SW 1271 (cell line): Measurements from ENCODE around the gene LRATD1.

ENCODE experiments used
- DNase-seq, 2 experiments: peaks; one replicate each; lab custom pipeline; 2025; lab: John Stamatoyannopoulos, UW

The LRATD1 gene

DNA sequence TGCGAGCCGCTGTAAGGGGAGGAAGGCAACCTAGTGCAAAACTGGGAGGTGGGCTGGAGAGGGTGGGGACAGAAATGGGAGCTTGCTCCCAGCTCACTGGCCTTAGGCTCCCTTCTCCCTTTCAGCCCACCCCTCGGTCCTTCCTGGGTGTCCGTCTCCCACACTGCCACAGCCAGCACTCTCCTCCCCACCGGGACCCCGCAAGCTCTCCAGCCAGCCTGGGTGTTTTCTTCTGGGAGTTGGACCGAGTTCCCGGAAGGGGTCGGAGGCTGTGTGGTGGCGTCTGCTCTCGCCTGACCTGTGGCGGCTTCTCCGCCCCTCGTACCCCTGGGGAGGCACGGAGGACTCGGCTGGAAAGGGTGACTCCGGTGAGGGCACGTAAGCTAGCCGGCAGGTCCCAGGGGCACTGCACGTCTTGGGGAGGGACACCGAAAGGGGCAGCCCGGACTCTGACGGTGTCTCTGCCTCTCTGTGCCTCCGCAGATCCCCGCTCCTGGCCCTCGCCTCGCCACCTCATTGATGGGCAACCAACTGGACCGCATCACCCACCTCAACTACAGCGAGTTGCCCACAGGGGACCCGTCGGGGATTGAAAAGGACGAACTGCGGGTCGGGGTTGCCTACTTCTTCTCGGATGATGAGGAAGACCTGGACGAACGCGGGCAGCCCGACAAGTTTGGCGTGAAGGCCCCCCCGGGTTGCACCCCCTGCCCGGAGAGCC lies 1.1 kb downstream of the LRATD1 start:
- no peak for DNase-seq

DNA sequence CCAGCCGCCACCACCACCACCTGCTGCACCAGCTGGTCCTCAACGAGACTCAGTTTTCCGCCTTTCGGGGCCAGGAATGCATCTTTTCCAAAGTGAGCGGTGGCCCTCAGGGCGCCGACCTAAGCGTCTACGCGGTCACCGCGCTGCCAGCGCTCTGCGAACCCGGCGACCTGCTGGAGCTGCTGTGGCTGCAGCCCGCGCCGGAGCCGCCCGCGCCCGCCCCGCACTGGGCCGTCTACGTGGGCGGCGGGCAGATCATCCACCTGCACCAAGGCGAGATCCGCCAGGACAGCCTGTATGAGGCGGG lies 1.6 kb downstream of the LRATD1 start:
- DNase-seq, result no peak

DNA sequence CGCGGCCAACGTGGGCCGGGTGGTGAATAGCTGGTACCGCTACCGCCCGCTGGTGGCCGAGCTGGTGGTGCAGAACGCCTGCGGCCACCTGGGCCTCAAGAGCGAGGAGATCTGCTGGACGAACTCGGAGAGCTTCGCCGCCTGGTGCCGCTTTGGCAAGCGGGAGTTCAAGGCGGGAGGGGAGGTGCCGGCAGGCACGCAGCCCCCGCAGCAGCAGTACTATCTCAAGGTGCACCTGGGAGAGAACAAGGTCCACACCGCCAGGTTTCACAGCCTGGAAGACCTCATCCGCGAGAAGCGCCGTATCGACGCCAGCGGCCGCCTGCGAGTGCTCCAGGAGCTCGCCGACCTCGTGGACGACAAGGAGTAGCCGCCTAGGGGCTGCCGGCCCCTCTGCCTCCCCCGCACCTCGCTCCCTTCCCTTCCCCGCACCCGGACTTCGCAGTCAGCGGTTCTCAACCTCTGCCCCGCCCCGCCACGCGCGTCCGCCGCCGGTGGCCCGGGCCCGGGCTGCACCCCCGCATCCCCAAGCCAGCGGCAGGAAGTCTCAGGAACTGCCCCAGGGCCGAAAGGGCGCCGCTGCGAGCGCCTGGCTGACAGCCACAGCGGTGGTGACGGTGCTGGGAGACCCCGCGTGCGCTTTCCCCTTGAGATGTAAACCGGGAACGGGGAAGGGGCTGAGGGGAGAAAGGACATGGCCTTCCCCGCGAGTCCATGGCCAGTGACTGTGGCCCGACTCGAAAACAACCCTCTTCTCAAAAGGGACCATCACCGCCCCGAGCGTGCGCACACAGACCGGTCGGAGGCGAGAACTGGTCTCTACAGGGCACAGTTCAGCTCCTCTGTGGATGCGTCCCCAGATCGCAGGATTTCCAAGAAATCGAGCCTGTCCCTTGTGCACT lies 2.2 kb downstream of the LRATD1 start:
- peak; percentile 44 to 81 for DNase-seq

DNA sequence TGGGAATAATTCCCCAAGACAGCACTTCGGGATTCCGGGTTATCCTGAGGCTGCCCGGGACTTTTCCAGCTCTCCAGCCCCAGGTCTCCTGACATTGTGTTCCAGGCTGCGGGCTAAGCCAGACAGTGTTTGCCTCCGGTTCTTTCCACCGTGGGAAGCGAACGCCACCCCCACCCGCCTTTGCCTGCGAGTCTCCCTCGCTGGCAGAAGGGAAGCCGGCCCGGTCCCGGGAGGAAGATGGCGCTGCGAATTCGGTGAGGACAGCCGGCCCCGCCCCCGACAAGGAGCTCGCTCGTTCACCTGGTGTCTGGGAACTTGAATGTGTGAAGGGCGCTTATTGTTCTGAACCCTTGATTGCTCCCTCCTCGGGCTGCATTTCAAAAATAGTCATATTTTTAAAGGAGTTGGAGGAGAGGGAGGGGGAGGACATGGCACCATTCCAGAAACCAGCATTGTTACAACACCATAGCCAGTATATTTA lies 2.9 kb downstream of the LRATD1 start:
- DNase-seq, result peak in 1 of 2 experiments; percentile 70

DNA sequence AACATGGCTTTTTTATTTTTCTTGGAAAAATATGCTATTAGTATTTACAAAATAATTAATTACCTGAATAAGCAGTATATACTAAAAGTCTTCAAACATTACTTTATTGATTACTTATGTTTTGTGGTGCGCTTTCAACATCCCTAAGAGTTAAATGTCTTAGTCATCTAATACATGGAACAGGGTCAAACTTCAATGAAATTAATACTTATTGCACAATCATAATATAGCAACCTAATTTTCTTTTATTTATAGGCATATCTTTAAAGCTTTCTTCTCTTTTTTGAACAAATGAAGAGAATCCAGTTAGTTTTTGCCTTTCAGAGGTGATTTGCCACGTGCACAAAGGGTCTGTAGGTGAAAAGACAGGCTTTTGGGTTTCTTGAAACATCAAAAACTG lies 6.0 kb downstream of the LRATD1 start:
- DNase-seq, result no peak

DNA sequence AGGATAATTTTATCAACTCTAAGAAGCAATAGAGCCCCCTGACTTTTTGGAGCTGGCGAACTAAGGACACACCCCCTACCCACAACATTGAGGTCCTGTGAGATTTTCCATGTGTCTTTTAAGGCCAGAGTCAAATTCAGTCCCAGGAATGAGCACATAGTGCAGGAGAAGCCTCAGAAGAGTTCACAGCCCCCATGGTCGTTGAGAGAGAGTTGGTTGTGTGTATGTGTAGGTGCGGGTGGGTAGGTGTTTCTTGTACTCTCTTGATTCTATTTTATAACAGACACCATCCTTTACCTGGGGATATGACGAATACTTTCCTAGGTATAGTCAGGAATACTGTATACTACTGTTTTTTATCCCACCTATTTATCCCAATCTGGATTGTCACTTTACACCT lies 8.6 kb downstream of the LRATD1 start:
- DNase-seq, result no peak

DNA sequence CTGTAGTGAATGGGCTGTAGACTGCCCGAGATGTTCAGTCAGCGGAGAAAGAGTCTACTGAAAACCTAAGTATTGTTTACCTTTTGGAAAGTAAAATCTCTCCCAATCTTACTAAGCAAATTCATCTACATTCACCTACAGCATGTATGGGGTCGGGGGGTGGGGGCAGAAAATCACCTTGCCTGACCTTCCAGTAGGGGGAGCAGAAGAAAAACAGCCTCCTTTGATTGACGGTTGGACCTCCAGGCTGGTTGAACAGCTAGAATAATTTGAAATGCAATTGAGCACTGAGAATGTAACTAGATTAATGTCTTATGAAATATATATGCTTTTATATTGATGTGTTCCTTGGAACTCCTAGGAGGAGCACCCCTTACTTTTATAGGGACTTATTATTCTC lies 10.0 kb downstream of the LRATD1 start:
- DNase-seq, result no peak

DNA sequence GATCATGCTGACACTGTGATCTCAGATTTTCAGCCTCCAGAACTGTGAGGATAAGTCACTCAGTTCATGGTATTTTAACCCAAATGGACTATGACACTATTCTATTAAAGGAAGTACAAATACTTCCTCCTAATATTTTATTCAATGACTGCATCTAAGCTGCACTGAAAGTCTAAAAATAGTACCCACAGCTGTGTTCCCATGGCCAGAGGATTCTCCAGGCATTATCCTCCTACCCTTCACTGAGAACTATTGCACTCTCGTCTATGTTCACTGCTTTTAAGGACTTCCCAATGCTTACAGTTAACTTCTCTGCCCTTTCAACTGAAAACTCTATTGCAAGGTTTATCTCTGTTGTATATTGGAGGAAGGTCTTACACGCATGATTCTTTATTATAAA lies 15.2 kb downstream of the LRATD1 start:
- no peak for DNase-seq

DNA sequence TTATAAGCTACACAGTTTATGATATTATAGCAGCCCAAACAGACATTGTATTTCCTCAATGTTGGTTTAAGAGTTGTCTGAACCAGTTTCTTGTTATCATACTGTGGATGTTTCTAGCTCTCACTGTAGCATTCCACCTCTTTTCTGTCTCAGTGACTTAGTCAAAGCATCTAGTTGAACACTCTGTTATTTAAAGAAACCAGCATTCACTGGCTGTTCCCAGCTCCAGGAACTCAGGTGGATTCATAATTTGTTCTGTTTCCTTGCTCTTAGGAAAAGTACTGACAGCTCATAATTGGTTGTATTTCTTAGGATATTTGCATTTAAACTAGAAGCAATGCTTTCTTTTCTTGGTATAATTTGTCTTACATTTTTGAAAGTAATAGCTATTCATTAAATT lies 17.5 kb downstream of the LRATD1 start:
- DNase-seq, result no peak

DNA sequence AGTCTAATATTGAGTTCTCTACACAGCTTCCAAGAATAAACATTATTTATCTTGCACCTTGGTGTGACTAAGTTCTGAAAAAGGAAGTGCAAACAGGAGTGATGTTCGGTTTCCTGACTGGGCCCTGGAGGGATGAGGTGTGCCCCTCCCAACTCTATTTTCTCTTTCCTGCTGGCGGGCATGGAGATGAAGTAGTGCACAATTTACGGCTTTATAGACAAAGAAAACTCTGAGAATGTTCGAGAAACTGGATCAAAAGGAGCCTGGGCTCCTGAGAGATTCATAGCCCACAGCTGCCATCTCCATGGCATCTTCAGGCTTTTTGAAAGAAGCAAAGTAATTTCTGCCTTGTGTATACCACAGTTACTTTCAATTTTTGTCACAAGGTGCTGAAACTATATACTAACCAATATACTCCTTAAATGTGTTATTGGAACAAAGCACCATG lies 22.3 kb downstream of the LRATD1 start:
- no peak for DNase-seq

DNA sequence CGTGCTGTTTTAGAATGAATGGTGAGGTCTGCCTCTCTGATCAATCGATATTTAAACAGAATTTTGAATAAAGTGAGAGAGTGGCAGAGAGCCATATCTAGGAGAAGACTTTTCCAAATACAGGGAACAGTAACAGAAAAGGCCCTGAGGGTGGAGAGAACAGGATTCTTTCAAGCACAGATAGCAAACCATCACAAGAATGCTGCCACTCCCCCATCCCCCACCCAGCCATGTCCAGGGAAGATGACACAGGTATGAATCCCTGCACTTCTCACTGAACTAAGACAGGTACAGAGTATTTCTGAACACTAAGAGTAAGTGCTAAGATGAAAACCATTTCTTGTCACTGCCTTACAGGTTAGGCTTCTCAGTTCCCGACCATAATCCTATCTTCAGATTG lies 23.6 kb downstream of the LRATD1 start:
- DNase-seq, result no peak

DNA sequence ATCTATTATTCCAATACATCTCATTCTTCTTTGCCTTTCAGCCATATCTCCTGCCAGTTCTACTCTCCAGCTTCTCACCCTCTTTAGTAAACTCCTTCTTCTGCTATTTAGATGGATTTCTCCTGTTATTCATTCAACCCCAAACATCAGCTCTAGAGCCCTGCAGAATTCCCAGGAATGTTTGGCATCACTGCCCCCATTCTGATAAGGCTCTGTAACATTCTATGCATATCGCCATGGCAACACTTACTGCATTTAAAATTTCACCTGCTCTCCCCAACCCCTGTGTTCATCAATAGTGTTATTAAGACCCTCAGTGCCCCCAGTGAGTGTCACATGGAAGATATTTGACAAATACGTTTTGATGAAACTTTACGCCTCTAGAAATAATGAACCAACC lies 28.6 kb downstream of the LRATD1 start:
- DNase-seq, result no peak

DNA sequence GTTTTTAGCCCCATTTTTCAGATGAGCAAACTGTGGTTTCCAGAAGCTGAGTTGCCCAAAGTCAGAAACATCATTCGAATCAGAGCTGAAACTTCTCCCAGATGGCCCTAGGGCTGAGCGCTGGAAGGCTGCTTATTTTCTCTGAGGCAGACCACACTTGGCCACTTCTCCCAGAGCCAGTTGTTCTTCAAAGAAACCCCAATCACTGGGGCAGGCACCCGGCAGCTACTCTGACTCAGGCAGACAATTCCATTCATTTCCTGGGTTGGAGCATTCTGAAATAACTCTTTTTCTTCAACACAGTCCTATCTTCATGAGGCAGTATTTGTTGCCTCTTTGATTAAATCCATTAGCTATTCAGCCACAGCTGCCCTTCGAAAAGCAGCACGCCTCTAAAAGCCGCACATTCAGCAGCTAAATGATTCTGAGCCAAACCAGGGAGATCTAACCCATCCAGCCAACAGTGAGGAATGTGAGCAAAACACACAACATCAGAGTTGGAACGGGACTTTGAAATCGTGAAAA lies 40.9 kb downstream of the LRATD1 start:
- no peak for DNase-seq

DNA sequence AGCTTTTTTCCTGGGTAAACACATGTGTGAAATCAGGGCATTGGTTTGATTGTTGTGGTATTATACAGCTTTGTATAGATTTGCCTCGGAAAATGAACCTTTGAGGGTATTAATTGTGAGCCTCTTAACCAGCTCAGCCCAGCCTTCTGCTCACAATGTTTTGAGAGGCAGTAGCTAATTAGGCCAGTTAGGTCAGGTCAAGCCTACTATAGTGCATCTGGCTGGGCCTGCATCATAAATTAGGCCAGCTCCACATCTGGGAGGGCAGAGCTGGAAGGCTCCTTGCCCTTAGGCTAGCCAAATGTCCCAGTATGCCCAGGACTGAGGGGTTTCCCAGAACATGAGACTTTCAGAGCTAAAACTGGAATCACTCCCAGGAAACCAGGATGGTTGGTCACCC lies 43.0 kb downstream of the LRATD1 start:
- no peak for DNase-seq

DNA sequence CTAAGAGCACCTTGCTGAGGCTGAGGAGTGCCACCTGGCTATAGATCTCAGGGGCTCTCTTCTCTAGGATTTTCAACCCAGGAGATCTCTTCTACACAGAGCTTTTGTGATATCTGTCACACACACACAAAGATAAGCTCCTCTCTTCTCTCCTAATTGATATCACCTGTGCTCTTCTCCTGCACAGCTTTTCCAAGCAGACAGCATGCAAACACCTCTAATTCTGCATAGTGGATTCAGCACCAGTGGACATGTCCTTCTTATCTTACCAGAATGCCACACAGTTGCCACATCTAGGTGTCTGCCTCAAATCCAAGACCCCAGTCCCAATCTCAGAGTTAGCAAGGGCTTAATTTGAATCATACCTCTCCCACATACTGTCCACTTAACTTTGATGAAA lies 43.9 kb downstream of the LRATD1 start:
- DNase-seq, result no peak

DNA sequence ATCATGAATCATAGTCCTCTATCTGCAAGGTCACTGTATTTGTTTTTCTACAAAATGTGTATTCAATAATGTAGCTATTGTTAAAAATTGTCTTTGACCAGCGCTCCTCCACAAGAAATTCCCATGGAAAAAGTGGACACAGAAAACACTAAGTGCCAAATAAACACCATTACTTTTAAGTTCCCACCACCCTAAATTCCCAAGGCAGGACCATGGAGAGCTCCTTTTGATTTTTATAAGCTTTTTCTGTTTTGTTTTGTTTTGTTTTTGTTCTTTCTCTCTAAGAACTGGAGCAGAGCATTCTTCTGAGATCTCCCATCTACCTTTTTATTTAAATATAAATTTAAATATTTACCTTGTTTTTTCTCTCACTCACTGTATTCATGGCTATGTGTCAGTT lies 44.5 kb downstream of the LRATD1 start:
- no peak for DNase-seq

DNA sequence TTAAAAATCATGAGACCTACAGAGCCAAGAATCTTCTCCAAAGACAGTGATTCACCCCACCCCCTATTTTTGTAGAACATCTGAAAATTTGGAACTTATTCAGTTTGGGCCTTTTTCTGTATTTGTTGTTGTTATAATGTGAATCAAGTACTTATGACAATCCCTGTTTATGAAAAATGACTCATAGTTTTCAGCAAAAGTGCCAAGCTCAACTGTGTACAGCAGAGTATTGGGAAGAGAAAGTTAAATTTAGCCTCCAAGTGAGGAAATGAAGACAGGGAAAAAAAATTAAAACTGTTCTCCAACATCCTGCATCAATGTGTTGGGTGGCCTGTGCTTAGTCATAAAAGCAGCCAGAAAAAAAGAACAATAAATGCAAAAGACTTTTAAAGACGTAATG lies 46.2 kb downstream of the LRATD1 start:
- no peak for DNase-seq

DNA sequence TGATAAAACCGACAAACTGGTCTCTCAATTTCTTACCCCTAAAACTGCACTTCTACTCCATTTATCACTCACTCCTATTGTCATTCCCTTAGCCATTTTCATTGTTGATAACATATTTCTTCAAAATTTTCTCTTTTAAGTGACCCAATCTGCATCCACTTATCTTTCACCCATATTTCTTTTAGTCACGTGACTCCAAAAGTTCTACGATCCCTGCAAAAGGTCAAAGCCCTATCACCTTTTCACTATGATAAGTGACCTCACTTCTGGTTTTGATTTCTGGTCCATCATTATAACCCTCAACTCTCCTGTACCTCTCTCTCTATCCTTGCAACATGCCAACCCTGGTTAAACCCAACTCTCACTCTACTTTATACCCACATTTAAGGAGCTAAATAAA lies 49.1 kb downstream of the LRATD1 start:
- no peak for DNase-seq
